HEK293T (cell line): Measurements from ENCODE around the gene RNASEH2A.
"Not testable (repeated sequence)": the region's sequence is repeated elsewhere in the genome, so short reads cannot be mapped to it uniquely, and the experiment has no call there.

Experiments used
- CTCF ChIA-PET: fragments of 350-600 bp; formaldehyde crosslinking; extraction: SDS; loops from one replicate; lab custom pipeline; 2021; ENCODE audit warnings: antibody characterized with exemption, inconsistent platforms; lab: Yijun Ruan, JAX
- POLR2A ChIA-PET: fragments of 350-600 bp; formaldehyde crosslinking; extraction: SDS; loops from one replicate; lab custom pipeline; 2020; ENCODE audit warnings: antibody characterized with exemption, inconsistent platforms; lab: Yijun Ruan, JAX
- DNase-seq: peaks from one replicate; pipeline ENCODE4 v3.0.0; 2012; ENCODE audit warnings: mixed read lengths; ENCODE audit errors: extremely low spot score
- ARNT ChIP-seq: fragments of 450-650 bp; IDR thresholded peaks from 2 replicates; pipeline ENCODE4 v1.6.1; 2017; ENCODE audit warnings: mild to moderate bottlenecking
- BHLHE40 ChIP-seq: fragments of 450-650 bp; IDR thresholded peaks from 2 replicates; pipeline ENCODE4 v1.6.1; 2016; ENCODE audit warnings: mild to moderate bottlenecking, moderate library complexity, borderline replicate concordance
- CTBP1 ChIP-seq: fragments of 450-650 bp; IDR thresholded peaks from 2 replicates; pipeline ENCODE4 v1.6.1; 2016; ENCODE audit warnings: borderline replicate concordance
- ELF4 ChIP-seq: fragments of 450-650 bp; IDR thresholded peaks from 2 replicates; pipeline ENCODE4 v1.6.1; 2017; ENCODE audit warnings: antibody characterized with exemption
- FOXA1 ChIP-seq: fragments of 450-650 bp; IDR thresholded peaks from 2 replicates; pipeline ENCODE4 v1.6.1; 2016; ENCODE audit warnings: mild to moderate bottlenecking
- FOXK2 ChIP-seq: fragments of 450-650 bp; IDR thresholded peaks from 2 replicates; pipeline ENCODE4 v1.6.1; 2016; ENCODE audit warnings: mild to moderate bottlenecking
- FOXM1 ChIP-seq: fragments of 450-650 bp; IDR thresholded peaks from 2 replicates; pipeline ENCODE4 v1.6.1; 2017; ENCODE audit warnings: mild to moderate bottlenecking, borderline replicate concordance
- HDGF ChIP-seq: fragments of 450-650 bp; IDR thresholded peaks from 2 replicates; pipeline ENCODE4 v1.6.1; 2017; ENCODE audit warnings: antibody characterized with exemption, borderline replicate concordance
- L3MBTL2 ChIP-seq: fragments of 450-650 bp; conservative IDR thresholded peaks from 2 replicates; pipeline ENCODE4 v1.6.1; 2016; ENCODE audit warnings: mild to moderate bottlenecking
- LEF1 ChIP-seq: fragments of 450-650 bp; IDR thresholded peaks from 2 replicates; pipeline ENCODE4 v1.6.1; 2017; ENCODE audit warnings: mild to moderate bottlenecking, borderline replicate concordance
- NFRKB ChIP-seq: fragments of 450-650 bp; IDR thresholded peaks from 2 replicates; pipeline ENCODE4 v1.6.1; 2016; ENCODE audit warnings: mild to moderate bottlenecking, moderate library complexity
- PKNOX1 ChIP-seq: fragments of 450-650 bp; IDR thresholded peaks from 2 replicates; pipeline ENCODE4 v1.6.1; 2016
- SP1 ChIP-seq: fragments of 450-650 bp; IDR thresholded peaks from 2 replicates; pipeline ENCODE4 v1.6.1; 2017
- SUZ12 ChIP-seq: fragments of 450-650 bp; IDR thresholded peaks from 2 replicates; pipeline ENCODE4 v1.6.1; 2016; ENCODE audit warnings: mild to moderate bottlenecking
- TARDBP ChIP-seq: fragments of 450-650 bp; IDR thresholded peaks from 2 replicates; pipeline ENCODE4 v1.6.1; 2016
- ZNF384 ChIP-seq: fragments of 450-650 bp; IDR thresholded peaks from 2 replicates; pipeline ENCODE4 v1.6.1; 2016

Gene RNASEH2A

GRCh38 chr19:12804051-12804450 is 2.3 kb upstream of the RNASEH2A start:
- CTCF ChIA-PET = interaction anchor here (1.0 kb wide), 1 partner anchor 38 kb away, joined by 3 read pairs; no protein-coding TSS in a partner anchor
- no peak for TF ChIP-seq TARDBP
- no peak for TF ChIP-seq FOXK2
- no peak for TF ChIP-seq PKNOX1
- TF ChIP-seq FOXM1 = no peak
- no peak for TF ChIP-seq ELF4
- TF ChIP-seq ZNF384 = no peak
- TF ChIP-seq ARNT = no peak
- TF ChIP-seq NFRKB = no peak
- no peak for TF ChIP-seq L3MBTL2
- no peak for TF ChIP-seq HDGF
- POLR2A ChIA-PET = no interaction called here
- no peak for DNase-seq

- ChIA-PET POLR2A (interaction anchor here (1.0 to 2.3 kb wide), 2 partner anchors 9 kb away, joined by 3 to 12 read pairs; partner anchors contain the start of gene RNASEH2A), CTCF (interaction anchor here (0.6 kb wide), 1 partner anchor 52 kb away, joined by 5 read pairs; no protein-coding TSS in a partner anchor)
- no peak for TF ChIP-seq CTBP1
- TF ChIP-seq SUZ12 = no peak
- no peak for TF ChIP-seq ELF4
- TF ChIP-seq ZNF384 = no peak
- TF ChIP-seq BHLHE40 = no peak
- TF ChIP-seq ARNT = no peak
- no peak for TF ChIP-seq NFRKB
- no peak for TF ChIP-seq HDGF
- TF ChIP-seq SP1 = no peak
- TF ChIP-seq PKNOX1 = no peak
- TF ChIP-seq FOXK2 = no peak
- TF ChIP-seq TARDBP = no peak
- TF ChIP-seq L3MBTL2 = no peak
- no peak for TF ChIP-seq LEF1
- no peak for TF ChIP-seq FOXM1
- TF ChIP-seq FOXA1 = no peak
- no peak for DNase-seq
Observed at GRCh38 chr19:12815088-12815487, 8.7 kb downstream of the RNASEH2A start.

GRCh38 chr19:12817188-12817587 is 10.8 kb downstream of the RNASEH2A start:
- CTCF ChIA-PET = interaction anchor here (0.8 to 1.7 kb wide), 2 partner anchors 51 to 59 kb away, joined by 3 to 4 read pairs; no protein-coding TSS in a partner anchor
- DNase-seq = not testable (repeated sequence)
- POLR2A ChIA-PET = interaction anchor here (1.0 kb wide), 1 partner anchor 11 kb away, joined by 4 read pairs; the partner anchor contains the start of gene RNASEH2A

- POLR2A ChIA-PET = interaction anchor here (1.0 kb wide), 1 partner anchor 12 kb away, joined by 4 read pairs; the partner anchor contains the start of gene RNASEH2A
- CTCF ChIA-PET = not testable (repeated sequence)
Observed at GRCh38 chr19:12817810-12818209, 11.4 kb downstream of the RNASEH2A start.

GRCh38 chr19:12821761-12822160 is 15.4 kb downstream of the RNASEH2A start:
- ChIA-PET CTCF (no interaction called here), POLR2A (interaction anchor here (1.0 to 1.5 kb wide), 4 partner anchors 13 to 112 kb away, joined by 3 to 4 read pairs (median 4); partner anchors contain the start of genes FARSA, GCDH and RNASEH2A)
- TF ChIP-seq BHLHE40 (no peak), CTBP1 (no peak), FOXM1 (no peak)
- no peak for DNase-seq

More at GRCh38 chr19:12817810-12818209, 11.4 kb downstream of the RNASEH2A start:
- not testable (repeated sequence) for DNase-seq

- ChIA-PET CTCF (interaction anchor here (1.3 kb wide), 1 partner anchor 22 kb away, joined by 4 read pairs; no protein-coding TSS in a partner anchor), POLR2A (interaction anchor here (0.9 to 1.5 kb wide), 4 partner anchors 9 to 68 kb away, joined by 3 to 5 read pairs (median 3); partner anchors contain the start of genes RNASEH2A and RTBDN)
- TF ChIP-seq ARNT = no peak
- peak; percentile 75 for TF ChIP-seq L3MBTL2
- no peak for TF ChIP-seq FOXK2
- DNase-seq = peak; percentile 59
Observed at GRCh38 chr19:12825254-12826131, 19.1 kb downstream of the RNASEH2A start.

- ChIA-PET CTCF (interaction anchor here (0.6 to 1.6 kb wide), 5 partner anchors 18 to 282 kb away, joined by 3 to 4 read pairs (median 3); no protein-coding TSS in a partner anchor), POLR2A (interaction anchor here (0.6 kb wide), 1 partner anchor 37 kb away, joined by 3 read pairs; the partner anchor contains the start of gene JUNB)
- peak; percentile 70 for DNase-seq
Observed at GRCh38 chr19:12828494-12828893, 22.1 kb downstream of the RNASEH2A start.

More at GRCh38 chr19:12828494-12828893, 22.1 kb downstream of the RNASEH2A start:
- TF ChIP-seq HDGF (no peak), SUZ12 (no peak)
